Pancreas (tissue), 10 donors: ENCODE results near the gene MMP2. TPM values are rescaled to one million over a fixed set of nuclear protein-coding genes. Genes with fewer than 3 reads are reported as not detected.

ENCODE experiments used
- ATAC-seq, 4 donors: fragments of 200-7000 bp; cut with Tn5 transposase; one replicate each; pipeline versions ENCODE4 v1.8.0 to v1.9.1; 2020; ENCODE audit warnings: mild to moderate bottlenecking in 4 of 4, moderate library complexity in 4 of 4
- DNase-seq, 6 donors: peaks; one replicate each; pipeline ENCODE4 v3.0.0-alpha.2; 2020
- FAIRE-seq: peaks from 2 replicates; lab custom pipeline; 2012; peaks lifted over from hg19 to GRCh38; lab: Jason Lieb, UNC
- H3K27ac ChIP-seq, 4 donors: fragments of 200-600 bp; sonication (generic); 1 replicate in 3 of 4; 2 replicates in 1 of 4; pipeline versions ENCODE4 v1.5.0 to v1.8.0; 2020
- H3K27me3 ChIP-seq, 4 donors: fragments of 200-600 bp; one replicate each; pipeline ENCODE4 v1.8.0; 2021
- H3K36me3 ChIP-seq, 3 donors: fragments of 200-600 bp; sonication (generic) in 1 of 3; one replicate each; pipeline versions ENCODE4 v1.5.0 to v1.8.0; 2020 to 2021
- H3K4me1 ChIP-seq, 3 donors: fragments of 200-600 bp; one replicate each; pipeline ENCODE4 v1.8.0; 2021
- H3K4me3 ChIP-seq, 4 donors: fragments of 200-600 bp; sonication (generic) in 2 of 4; one replicate each; pipeline versions ENCODE4 v1.5.0 to v1.8.0; 2020 to 2021
- H3K9me3 ChIP-seq, 4 donors: fragments of 200-600 bp; one replicate each; pipeline ENCODE4 v1.8.0; 2021
- CTCF ChIP-seq, 4 donors: fragments of 200-600 bp; sonication (generic) in 3 of 4; IDR thresholded peaks; one replicate each; pipeline versions ENCODE4 v1.5.0 to v1.8.0; 2021; ENCODE audit warnings: antibody characterized with exemption in 4 of 4
- WGBS, 2 donors: extraction: QIAGEN DNeasy Blood & Tissue Kit; methylation state at CpG; one replicate each; pipeline ENCODE4 v1.1.7; 2013; 5-methylcytosine and 5-hydroxymethylcytosine counted together
- intact Hi-C, 3 donors: fragments of 100-400 bp; cut with DNase I; formaldehyde crosslinking; loops; one replicate each; pipeline versions ENCODE4 v1.11.1 to v1.14.2; 2022
- polyA plus RNA-seq, 2 donors: library from polyadenylated mRNA; stranded (reverse); fragments of 200-250 nt; gene quantifications; one replicate each; pipeline ENCODE4 v1.2.3, GENCODE V29; 2013
- total RNA-seq, 6 donors: library from RNA; stranded (reverse); fragmentation: NEBNext Ultra II Directional in 4 of 6; extraction: Animal tissue kit (Norgen Biotek cat#: 25700) in 4 of 6; gene quantifications; one replicate each; pipeline versions ENCODE4 v1.2.1 to v1.2.4, GENCODE V29; 2021 to 2023
- donor health status: healthy with polysubstance abuse.
- donor health status: DM: no; HTN: no; CAD: no; lungs with moderate emphysema.
- donor health status: DM: no; HTN: no; CAD: no.
- donor health status: control.
- donor health status: control.
- donor health status: Bipolar disorder and iron deficiency.
- donor health status: DM: yes; HTN: yes; CAD: no.
- donor health status: DM: no; HTN: no; CAD: no.
- donor health status: DM: no; HTN: no; CAD: no.
- donor health status: DM: yes; HTN: yes; CAD: no.

Gene MMP2
- total and polyA plus RNA-seq, 8 donors, result 6.5 to 108 (median 13.2) TPM

- DNase-seq, result peak; percentile 84 to 96 (median 93)
- peaks cover 11 to 25% (median 21%) of the 10 kb centered on the region in 3 donors for H3K4me1 ChIP-seq
- ATAC-seq, result peak; percentile 93 to 96 (median 94)
- intact Hi-C loops, result no loop called here
- H3K36me3 ChIP-seq, result no peaks in the 10 kb centered on the region
- no peaks in the 10 kb centered on the region for H3K27me3 ChIP-seq
- FAIRE-seq, result peak; percentile 13
- H3K9me3 ChIP-seq, result no peaks in the 10 kb centered on the region
- no peak for TF ChIP-seq CTCF (IDR thresholded peaks at IDR 0.05)
- 6 to 7% methylated on average over 13 of the region's 13 CpGs for WGBS, 2 donors
- H3K27ac ChIP-seq, result peak overlapping the region; percentile 11 to 63 (median 25)
- no peak overlapping the region for H3K4me3 ChIP-seq
These were observed 23.9 kb downstream of the MMP2 start for GRCh38 chr16:55502801-55503366.

GRCh38 chr16:55503726-55504550 is 24.9 kb downstream of the MMP2 start:
- ATAC-seq, result no peak
- Histone ChIP-seq H3K4me1 (peaks cover 11 to 25% (median 21%) of the 10 kb centered on the region in 3 donors), H3K27ac (peak overlapping the region in 2 of 4 donors; percentile 3 to 9), H3K4me3 (no peak overlapping the region), H3K27me3 (no peaks in the 10 kb centered on the region), H3K36me3 (no peaks in the 10 kb centered on the region), H3K9me3 (no peaks in the 10 kb centered on the region)
- DNase-seq, result no peak
- WGBS, 2 donors, result 79 to 83% methylated on average over 8 of the region's 8 CpGs
- FAIRE-seq, result no peak
- intact Hi-C loops, result no loop called here
- TF ChIP-seq CTCF (IDR thresholded peaks at IDR 0.05), result no peak

GRCh38 chr16:55505333-55506015 is 26.5 kb downstream of the MMP2 start:
- no peak for DNase-seq

GRCh38 chr16:55506083-55506482 is 27.1 kb downstream of the MMP2 start:
- 86 to 87% methylated on average over 7 of the region's 7 CpGs for WGBS, 2 donors
- H3K36me3 ChIP-seq, result no peaks in the 10 kb centered on the region
- no peak for ATAC-seq
- H3K9me3 ChIP-seq, result no peaks in the 10 kb centered on the region
- no peak overlapping the region for H3K4me3 ChIP-seq
- FAIRE-seq, result no peak
- no peak for TF ChIP-seq CTCF (IDR thresholded peaks at IDR 0.05)
- no peak overlapping the region for H3K27ac ChIP-seq
- DNase-seq, result no peak
- intact Hi-C loops, result no loop called here
- peaks cover 11 to 25% (median 21%) of the 10 kb centered on the region in 3 donors for H3K4me1 ChIP-seq
- H3K27me3 ChIP-seq, result no peaks in the 10 kb centered on the region

More at GRCh38 chr16:55505333-55506015, 26.5 kb downstream of the MMP2 start:
- ATAC-seq (no peak), FAIRE-seq (no peak)
- 94 to 97% methylated on average over 10 of the region's 10 CpGs for WGBS, 2 donors
- Histone ChIP-seq H3K36me3 (no peaks in the 10 kb centered on the region), H3K4me1 (peaks cover 11 to 25% (median 21%) of the 10 kb centered on the region in 3 donors), H3K27me3 (no peaks in the 10 kb centered on the region), H3K4me3 (no peak overlapping the region), H3K27ac (no peak overlapping the region), H3K9me3 (no peaks in the 10 kb centered on the region)
- no peak for TF ChIP-seq CTCF (IDR thresholded peaks at IDR 0.05)
- intact Hi-C loops, result no loop called here
